SK-N-SH (cell line): ENCODE results near the gene IL9R.
"Not testable (repeated sequence)": the region's sequence is repeated elsewhere in the genome, so short reads cannot be mapped to it uniquely, and the experiment has no call there.

Experiments
- CTCF ChIP-seq: fragments of 200-600 bp; sonication (generic); IDR thresholded peaks from 2 replicates; pipeline ENCODE4 v1.6.1; 2017; ENCODE audit warnings: antibody characterized with exemption, mild to moderate bottlenecking, moderate library complexity
- FOXJ3 ChIP-seq: sonication (generic); formaldehyde crosslinking; IDR thresholded peaks from 2 replicates; pipeline ENCODE4 v1.5.1; 2020; ENCODE audit warnings: mild to moderate bottlenecking, missing genetic modification reagents
- FOXM1 ChIP-seq: IDR thresholded peaks from 2 replicates; pipeline ENCODE4 v1.4.0; 2012; ENCODE audit warnings: low read depth, mild to moderate bottlenecking
- MAX ChIP-seq: IDR thresholded peaks from 2 replicates; pipeline ENCODE4 v1.4.0; 2012; ENCODE audit warnings: low read depth
- POLR2AphosphoS5 ChIP-seq: IDR thresholded peaks from 2 replicates; pipeline ENCODE4 v1.6.1; 2012; ENCODE audit warnings: low read depth, low read length
- RAD21 ChIP-seq: IDR thresholded peaks from 2 replicates; pipeline ENCODE4 v1.6.1; 2012; ENCODE audit warnings: mild to moderate bottlenecking, low read length
- RCOR1 ChIP-seq: fragments of 150-350 bp; IDR thresholded peaks from 2 replicates; pipeline ENCODE4 v1.6.1; 2017; ENCODE audit warnings: antibody characterized with exemption, low read length
- REST ChIP-seq: IDR thresholded peaks from 2 replicates; pipeline ENCODE4 v1.6.1; 2012; ENCODE audit warnings: mild to moderate bottlenecking, low read depth, low read length, moderate library complexity
- RFX5 ChIP-seq: IDR thresholded peaks from 2 replicates; pipeline ENCODE4 v1.6.1; 2012; ENCODE audit warnings: mild to moderate bottlenecking, improper control_type of control experiment, low read length
- SIN3A ChIP-seq: IDR thresholded peaks from 2 replicates; pipeline ENCODE4 v1.6.1; 2012; ENCODE audit warnings: low read depth, mild to moderate bottlenecking, low read length, moderate library complexity, borderline replicate concordance
- SMC3 ChIP-seq: IDR thresholded peaks from 2 replicates; pipeline ENCODE4 v1.6.1; 2012; ENCODE audit warnings: low read depth, low read length, improper control_type of control experiment
- TAF1 ChIP-seq: IDR thresholded peaks from 2 replicates; pipeline ENCODE4 v1.6.1; 2012; ENCODE audit warnings: low read depth, mild to moderate bottlenecking, low read length, moderate library complexity, borderline replicate concordance
- TCF12 ChIP-seq: IDR thresholded peaks from 2 replicates; pipeline ENCODE4 v1.4.0; 2012
- TEAD4 ChIP-seq: IDR thresholded peaks from 2 replicates; pipeline ENCODE4 v1.4.0; 2012; ENCODE audit warnings: mild to moderate bottlenecking, borderline replicate concordance; ENCODE audit not compliant: insufficient read depth

- TF ChIP-seq RCOR1; CTCF; SMC3; POLR2AphosphoS5; TCF12; REST; SIN3A; MAX; FOXJ3 (CRISPR knock-in tag); RFX5; RAD21; TEAD4; TAF1; FOXM1: not testable (repeated sequence)
Measured at GRCh38 chrX:156013286-156013953, 15.9 kb downstream of the IL9R start.
